NCI-H2107 treated with DMSO at 0.1 percent for 48 hours (cell line): ENCODE data around the gene ARHGEF28.

ENCODE experiments used
- DNase-seq: peaks from one replicate; lab custom pipeline; 2025; ENCODE audit not compliant: unreplicated experiment; lab: John Stamatoyannopoulos, UW

ARHGEF28 gene

GRCh38 chr5:73625944-73626811 is at the start of gene ARHGEF28:
ARHGEF28 (plus strand) TSS chr5:73626196; CDS start chr5:73684852, 58,656 bp downstream.
- DNase-seq, result peak; percentile 8

- no peak for DNase-seq
Observed at GRCh38 chr5:73582285-73583145, 43.5 kb upstream of the ARHGEF28 start.

- DNase-seq, result no peak
Observed at GRCh38 chr5:73587923-73588322, 38.1 kb upstream of the ARHGEF28 start.

GRCh38 chr5:73591102-73591695 is 34.8 kb upstream of the ARHGEF28 start:
- peak; percentile 75 for DNase-seq

- no peak for DNase-seq
Observed at GRCh38 chr5:73591698-73592501, 34.1 kb upstream of the ARHGEF28 start.

GRCh38 chr5:73592551-73592950 is 33.4 kb upstream of the ARHGEF28 start:
- no peak for DNase-seq

- peak; percentile 7 for DNase-seq
Observed at GRCh38 chr5:73596705-73597328, 29.2 kb upstream of the ARHGEF28 start.

- DNase-seq, result no peak
Observed at GRCh38 chr5:73599380-73599779, 26.6 kb upstream of the ARHGEF28 start.

GRCh38 chr5:73603998-73604397 is 22.0 kb upstream of the ARHGEF28 start:
- no peak for DNase-seq

- no peak for DNase-seq
Observed at GRCh38 chr5:73605223-73606087, 20.5 kb upstream of the ARHGEF28 start.

- DNase-seq, result no peak
Observed at GRCh38 chr5:73606206-73606753, 19.7 kb upstream of the ARHGEF28 start.

- no peak for DNase-seq
Observed at GRCh38 chr5:73607228-73607627, 18.8 kb upstream of the ARHGEF28 start.

- DNase-seq, result no peak
Observed at GRCh38 chr5:73612799-73613198, 13.2 kb upstream of the ARHGEF28 start.

- no peak for DNase-seq
Observed at GRCh38 chr5:73615085-73615484, 10.9 kb upstream of the ARHGEF28 start.

- DNase-seq, result no peak
Observed at GRCh38 chr5:73615947-73616346, 10.0 kb upstream of the ARHGEF28 start.

- no peak for DNase-seq
Observed at GRCh38 chr5:73617510-73618279, 8.3 kb upstream of the ARHGEF28 start.

GRCh38 chr5:73619606-73620333 is 6.2 kb upstream of the ARHGEF28 start:
- no peak for DNase-seq

- DNase-seq, result no peak
Observed at GRCh38 chr5:73620334-73620687, 5.7 kb upstream of the ARHGEF28 start.
